NCI-H187 treated with DMSO at 0.1 percent for 48 hours (cell line): ENCODE measurements around the gene CCNB1.
A peak's percentile ranks its signal among the peaks of the same experiment; 100 is the strongest.
"Not testable (repeated sequence)": the region's sequence is repeated elsewhere in the genome, so short reads cannot be mapped to it uniquely, and the experiment has no call there.

Experiments used
- DNase-seq: peaks from one replicate; lab custom pipeline; 2025; lab: John Stamatoyannopoulos, UW

The CCNB1 gene

DNA sequence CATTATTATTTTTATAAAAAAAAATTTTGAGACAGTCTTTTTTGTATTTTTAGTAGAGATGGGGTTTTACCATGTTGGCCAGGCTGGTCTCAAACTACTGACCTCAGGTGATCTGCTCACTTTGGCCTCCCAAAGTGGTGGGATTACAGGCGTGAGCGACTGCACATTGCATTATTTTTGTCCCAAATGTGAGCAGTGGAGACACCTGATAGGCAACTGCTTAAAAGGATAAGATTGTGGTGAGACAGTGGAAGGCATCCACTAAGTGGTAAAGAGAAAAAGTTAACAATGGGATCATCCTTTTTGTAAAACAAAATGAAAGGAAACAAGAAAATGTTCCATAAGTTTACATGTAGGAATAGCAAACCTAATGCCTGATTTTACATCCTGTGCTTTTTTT lies 20.4 kb downstream of the CCNB1 start:
- no peak for DNase-seq

DNA sequence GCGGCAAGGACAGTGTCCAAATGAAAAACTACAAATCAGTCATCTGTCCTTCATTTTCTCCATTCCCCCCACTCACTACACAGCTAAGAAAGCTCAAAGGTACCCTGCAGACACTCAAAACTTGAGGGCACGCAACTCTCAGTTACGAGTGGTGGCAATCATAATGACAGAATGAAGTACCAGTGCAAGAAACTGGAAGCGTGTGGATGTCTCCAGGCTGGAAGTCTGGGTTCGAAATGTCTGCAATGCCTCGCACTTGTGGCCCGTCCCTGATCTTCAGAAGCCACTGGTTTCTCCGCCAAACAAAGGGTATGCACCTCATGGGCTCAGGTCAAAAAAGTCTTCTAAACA lies 21.8 kb downstream of the CCNB1 start:
- no peak for DNase-seq

DNA sequence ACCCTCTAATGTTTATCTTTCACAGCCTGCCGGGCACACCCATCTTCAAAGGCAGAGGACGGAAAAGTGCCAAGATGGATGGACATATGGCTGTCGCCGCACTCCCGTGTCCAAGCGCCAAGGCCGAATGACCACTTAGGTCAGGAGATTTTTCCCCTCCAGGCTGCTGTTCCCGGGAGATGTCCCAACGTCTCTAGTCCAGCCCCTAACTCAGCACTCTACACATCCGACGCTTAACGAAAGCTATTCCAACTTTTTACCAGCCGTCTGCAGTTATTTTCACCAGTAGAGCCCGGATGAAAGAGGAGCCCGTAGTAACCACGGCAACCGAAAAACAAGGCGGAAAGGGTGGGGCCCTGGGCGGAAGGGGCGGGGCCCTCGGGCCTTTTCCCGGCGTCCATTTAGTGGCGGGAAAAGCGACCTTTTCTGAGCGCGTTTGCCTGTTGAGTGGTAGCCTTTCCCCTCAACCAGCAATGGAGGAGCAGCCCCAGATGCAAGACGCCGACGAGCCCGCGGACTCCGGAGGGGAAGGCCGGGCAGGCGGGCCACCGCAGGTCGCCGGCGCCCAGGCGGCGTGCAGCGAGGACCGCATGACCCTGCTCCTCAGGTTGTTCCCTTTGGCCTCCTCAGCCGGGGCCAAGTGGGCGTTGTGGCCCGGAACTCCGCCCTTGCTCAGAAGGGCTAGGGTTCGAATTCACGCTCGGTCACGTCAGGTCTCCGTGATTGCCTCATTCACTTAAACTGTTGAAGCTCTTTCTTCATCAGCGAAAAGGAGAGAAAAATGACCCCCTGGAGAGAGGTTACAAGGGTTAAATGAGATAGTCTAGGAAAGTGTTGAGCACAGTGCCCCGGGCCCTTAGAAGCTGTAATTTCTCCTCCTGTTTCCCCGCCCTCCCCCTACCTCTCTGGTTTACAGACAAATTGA lies 22.5 kb downstream of the CCNB1 start, which contains the start of gene CENPH:
Gene CENPH (plus strand): TSS at position 422 of the 925 bp plus-strand sequence. CDS start 52 bp downstream, at position 474.
- DNase-seq = peak; percentile 77

DNA sequence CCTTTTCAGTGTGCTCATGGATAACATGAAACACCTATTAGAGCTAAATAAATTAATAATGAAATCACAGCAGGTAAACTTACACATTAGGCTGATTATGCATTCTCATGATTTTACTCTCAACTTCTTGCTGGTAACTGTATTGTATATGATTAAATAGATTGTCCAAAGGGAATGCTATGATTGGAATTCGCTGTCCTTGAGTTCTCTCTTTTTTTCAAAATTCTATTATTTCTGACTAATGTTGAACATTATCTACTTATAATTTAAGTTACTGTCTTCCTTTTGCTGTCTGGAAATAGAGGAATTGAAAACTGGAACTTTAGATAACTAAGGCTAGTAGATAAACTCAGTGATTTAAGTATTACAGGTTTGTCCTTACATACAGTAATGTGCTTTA lies 35.5 kb downstream of the CCNB1 start:
- DNase-seq = no peak

DNA sequence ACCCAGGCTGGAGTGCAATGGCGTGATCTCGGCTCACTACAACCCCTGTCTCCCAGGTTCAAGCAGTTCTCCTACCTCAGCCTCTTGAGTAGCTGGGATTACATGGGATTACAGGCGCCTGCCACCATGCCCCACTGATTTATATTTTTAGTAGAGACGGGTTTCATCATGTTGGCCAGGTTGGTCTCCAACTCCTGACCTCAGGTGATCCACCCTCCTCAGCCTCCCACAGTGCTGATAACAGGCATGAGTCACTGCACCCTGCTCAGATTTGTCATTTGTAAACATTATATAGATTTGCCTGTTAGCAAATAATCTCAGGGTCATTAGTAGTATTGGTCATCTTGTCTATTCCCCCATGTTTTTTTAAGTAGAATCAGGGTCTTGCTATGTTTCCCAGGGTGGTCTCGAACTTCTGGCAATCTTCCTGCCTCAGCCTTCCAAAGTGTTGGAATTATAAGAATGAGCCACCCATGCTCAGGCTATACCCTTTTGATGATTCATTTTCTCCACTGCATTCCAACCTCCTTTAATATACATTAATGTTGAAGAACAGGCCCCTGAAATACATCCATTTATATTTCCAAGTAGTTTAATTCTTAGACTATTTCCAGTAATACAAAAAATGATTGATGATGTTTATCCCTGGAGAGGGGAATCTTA lies 39.7 kb downstream of the CCNB1 start:
- no peak for DNase-seq

DNA sequence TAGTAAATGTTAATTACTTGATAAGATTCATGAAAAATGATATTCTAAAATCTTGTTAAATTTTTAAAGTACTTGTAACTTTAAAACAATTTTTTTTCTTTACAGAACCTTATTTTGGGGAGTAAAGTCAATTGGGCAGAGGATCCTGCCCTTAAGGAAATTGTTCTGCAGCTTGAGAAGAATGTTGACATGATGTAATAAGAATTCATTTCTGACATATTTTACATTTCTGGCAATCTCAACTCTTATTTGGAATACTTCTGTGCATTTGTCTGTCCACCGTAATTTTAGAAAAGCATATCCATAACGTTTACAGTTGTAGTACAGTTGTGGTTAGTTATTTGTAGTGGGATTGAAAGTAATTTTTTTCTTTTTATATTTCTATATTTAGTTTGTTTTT lies 42.7 kb downstream of the CCNB1 start:
- DNase-seq = no peak

DNA sequence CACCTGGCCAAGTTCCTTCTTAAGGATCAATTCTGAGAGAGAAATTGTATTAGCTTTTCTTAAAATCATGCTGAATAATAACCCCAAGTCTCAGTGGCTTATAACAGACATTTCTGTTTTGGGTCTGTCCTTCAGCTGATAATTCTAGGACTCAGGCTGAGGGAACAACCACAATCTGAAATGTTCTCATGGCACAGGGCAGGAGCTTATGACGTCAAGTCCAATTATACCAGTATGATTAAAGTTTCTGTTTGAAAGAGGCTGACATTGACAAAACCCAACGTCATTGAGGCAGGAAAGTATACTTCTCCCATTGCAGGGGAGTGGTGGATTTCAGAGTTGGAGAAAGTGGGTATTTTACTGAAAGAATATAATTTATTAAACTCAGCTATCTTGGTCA lies 44.2 kb downstream of the CCNB1 start:
- DNase-seq = no peak

DNA sequence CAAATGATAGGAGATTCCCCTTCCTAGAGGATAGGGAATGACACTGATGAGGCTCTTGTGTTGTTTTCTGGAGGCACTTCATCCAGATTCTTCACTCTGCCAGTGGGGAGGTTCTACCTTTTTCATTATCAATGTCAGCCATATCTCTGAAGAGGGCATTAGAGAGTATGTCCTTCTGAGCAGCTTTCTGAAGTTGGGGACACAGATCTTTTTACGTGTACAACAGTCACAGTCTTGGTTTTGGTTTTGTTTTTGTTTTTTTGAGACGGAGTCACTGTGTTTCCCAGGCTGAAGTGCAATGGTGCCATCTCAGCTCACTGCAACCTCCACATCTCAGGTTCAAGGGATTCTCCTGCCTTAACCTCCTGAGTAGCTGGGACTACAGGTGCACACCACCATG lies 45.1 kb downstream of the CCNB1 start:
- DNase-seq = no peak

DNA sequence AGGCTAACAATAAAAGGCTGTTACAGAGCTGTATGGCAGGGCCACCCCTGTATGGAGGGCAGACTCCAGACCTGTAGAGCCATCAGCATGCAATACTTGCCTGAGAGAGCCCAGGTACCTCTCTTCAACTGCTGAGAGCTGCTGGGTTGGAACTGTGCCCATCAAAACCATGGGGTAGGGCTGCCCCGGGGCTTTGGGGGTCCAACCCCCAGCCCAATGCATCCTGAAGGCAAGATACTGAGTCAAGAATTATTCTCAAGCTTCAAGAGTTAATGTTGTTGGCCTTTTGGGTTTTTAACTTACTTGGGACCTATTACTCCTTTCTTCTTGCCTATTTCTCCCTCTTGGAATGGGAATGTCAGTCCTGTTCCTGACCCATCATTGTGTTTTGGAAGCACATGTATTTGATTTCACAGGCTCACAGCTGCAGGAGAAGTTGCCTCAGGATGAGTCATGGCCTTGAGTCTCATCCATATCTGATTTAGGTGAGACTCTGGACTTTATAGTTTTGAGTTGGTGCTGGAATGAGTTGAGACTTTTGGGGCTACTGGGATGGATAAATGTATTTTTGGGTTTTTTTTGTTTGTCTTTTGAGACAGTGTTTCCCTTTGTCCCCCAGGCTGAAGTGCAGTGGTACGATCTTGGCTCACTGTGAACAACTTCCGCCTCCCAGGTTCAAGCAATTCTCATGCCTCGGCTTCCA lies 46.7 kb downstream of the CCNB1 start:
- no peak for DNase-seq

DNA sequence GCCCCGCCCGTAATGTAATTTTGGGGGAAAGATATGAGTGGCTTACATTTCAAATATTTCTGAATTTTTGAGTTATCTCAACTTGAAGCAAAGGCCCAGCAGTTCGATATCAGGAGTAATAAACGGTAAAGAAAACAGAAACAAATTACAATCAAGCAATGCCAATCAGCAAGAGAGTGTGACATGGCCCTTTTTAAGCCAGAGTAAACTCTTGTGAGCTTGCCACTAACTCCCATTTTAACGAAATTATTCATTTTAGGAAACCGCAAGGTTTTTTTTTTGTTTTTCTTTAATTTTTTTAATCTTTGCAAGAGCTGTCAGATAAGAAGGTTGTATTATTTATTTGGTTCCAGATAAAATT lies 50.2 kb downstream of the CCNB1 start:
- DNase-seq = no peak

DNA sequence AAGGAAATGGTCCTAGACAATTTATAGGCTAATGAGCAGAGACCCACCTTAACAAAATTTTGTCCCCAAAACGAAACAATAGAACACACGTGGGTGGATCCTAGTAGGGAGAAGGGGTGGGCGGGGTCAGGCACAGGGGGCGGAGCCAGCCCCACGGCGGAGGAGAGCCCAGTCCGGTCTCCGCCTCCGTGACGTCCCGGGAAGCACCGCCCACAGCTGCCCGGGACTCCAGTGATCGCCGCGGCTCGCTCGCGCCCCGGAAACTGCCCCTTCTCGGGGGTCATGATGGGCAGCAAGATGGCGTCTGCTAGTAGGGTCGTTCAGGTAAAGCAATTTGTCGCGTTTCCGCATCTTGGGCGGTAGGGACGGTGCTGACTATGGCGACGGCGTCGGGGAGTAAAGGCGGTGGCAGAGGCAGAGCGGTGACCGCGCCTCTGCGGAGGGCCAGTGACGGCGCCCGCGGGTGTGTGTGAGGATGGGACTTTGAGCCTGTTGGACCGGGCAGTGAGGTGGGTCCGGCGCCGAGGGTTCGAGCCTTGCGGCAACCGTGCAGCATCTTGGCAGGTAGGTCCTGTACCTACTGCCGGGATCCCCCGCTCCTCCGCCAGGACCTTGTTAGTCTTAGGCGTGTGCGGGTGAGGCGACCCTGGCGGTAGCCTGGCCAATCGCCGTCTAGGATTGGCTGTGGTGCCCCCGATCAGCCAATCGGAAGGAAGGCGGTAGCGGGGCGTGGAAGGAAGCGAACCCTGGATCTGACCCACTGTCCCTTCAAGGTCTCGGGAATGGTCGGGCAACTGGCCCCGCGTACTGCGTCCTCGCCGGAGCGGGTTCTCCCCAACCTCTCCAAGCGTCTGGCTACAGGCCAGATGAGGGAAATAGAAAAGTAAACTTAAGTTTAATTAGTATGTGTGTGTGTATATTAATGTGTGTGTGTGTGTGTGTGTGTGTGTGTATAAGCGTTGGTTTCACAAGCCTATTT lies 50.9 kb downstream of the CCNB1 start:
- DNase-seq = peak; percentile 60

DNA sequence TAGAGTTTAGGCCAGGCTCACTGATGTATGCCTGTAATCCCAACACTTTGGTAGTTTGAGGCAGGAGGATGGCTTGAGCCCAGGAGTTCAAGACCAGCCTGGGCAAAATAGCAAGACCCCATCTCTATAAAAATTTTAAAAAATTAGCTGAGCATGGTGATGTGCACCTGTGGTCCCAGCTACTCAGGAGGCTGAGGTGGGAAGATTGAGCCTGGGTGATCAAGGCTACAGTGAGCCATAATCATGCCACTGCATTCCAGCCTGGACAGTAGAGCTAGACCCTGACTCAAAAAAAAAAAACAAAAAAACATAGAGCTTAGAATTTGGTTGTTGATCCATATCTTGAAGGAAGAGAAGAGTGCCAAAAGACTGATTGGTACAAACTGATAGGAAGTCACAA lies 53.0 kb downstream of the CCNB1 start:
- no peak for DNase-seq

DNA sequence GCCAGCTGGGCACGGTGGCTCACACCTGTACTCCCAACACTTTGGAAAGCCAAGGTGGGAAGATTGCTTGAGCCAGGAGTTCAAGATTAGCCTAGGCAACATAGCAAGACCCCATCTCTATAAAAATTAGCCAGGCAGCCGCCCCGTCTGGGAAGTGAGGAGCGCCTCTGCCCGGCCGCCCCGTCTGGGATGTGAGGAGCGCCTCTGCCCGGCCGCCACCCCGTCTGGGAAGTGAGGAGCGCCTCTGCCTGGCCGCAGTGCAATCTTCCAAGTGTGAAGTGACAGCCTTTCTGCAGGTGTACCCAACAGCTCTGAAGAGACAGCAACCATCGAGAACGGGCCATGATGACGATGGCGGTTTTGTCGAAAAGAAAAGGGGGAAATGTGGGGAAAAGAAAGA lies 53.4 kb downstream of the CCNB1 start:
- DNase-seq = not testable (repeated sequence)

DNA sequence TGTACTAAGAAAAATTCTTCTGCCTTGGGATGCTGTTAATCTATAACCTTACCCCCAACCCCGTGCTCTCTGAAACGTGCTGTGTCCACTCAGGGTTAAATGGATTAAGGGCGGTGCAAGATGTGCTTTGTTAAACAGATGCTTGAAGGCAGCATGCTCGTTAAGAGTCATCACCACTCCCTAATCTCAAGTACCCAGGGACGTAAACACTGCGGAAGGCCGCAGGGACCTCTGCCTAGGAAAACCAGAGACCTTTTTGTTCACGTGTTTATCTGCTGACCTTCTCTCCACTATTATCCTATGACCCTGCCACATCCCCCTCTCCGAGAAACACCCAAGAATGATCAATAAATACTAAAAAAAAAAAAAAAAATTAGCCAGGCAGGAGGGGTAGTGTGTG lies 53.9 kb downstream of the CCNB1 start:
- DNase-seq = not testable (repeated sequence)

DNA sequence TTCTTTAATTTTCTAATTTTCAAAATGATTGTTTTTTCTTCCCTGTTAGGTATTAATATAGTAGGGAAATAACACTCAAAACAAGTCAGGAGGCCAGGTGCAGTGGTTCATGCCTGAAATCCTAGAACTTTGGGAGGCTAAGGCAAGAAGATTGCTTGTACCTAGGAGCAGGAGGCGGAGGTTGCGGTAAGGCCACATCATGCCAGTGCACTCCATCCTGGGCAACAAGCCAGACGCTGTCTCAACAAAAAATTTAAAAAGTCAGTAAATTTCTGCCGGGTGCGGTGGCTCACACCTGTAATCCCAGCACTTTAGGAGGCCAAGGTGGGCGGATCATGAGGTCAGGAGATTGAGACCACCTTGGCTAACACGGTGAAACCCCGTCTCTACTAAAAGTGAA lies 57.6 kb downstream of the CCNB1 start:
- DNase-seq = no peak

DNA sequence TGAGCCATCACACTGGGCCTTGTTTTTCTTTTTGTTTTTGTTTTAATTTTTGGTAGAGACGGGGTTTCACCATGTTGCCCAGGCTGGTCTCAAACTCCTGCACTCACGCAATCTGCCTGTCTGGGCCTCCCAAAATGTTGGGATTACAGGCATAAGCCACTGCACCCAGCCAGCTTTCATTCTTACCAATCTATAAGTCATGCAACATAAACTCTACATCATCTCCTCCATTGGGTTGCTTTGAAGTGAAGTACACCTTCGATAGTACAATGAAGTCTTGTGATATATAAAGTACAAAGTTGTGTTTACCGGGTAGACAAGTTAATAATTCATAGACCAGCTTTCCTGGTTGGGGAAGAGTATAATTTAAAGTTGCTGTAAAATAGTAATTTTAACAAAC lies 58.9 kb downstream of the CCNB1 start:
- no peak for DNase-seq
